GM23338 (cell line): ENCODE measurements around the gene TAS2R40. TPM values are rescaled to one million over a fixed set of nuclear protein-coding genes. Genes with fewer than 3 reads are reported as not detected.

Source experiments
- ATAC-seq: fragments of 200-7000 bp; cut with Tn5 transposase; 3 replicates; pipeline ENCODE4 v1.9.1; 2020
- DNase-seq: peaks from one replicate; pipeline ENCODE4 v3.0.0-alpha.2; 2015; ENCODE audit warnings: low spot score
- H2AFZ ChIP-seq: fragments of 200-600 bp; sonication (generic); 2 replicates; pipeline ENCODE4 v1.8.0; 2016; ENCODE audit warnings: antibody characterized with exemption, mild to moderate bottlenecking, moderate library complexity
- H3F3A ChIP-seq: fragments of 200-600 bp; sonication (generic); replicated peaks from 2 replicates; pipeline ENCODE4 v1.8.0; 2017; ENCODE audit warnings: antibody characterized with exemption, mixed run types, low read depth
- H3K27ac ChIP-seq: fragments of 200-600 bp; sonication (generic); 2 replicates; pipeline ENCODE4 v1.6.1; 2016; ENCODE audit warnings: low read depth
- H3K27me3 ChIP-seq: fragments of 200-600 bp; sonication (generic); 2 replicates; pipeline ENCODE4 v1.8.0; 2016; ENCODE audit warnings: mild to moderate bottlenecking, mixed run types, moderate library complexity; ENCODE audit not compliant: insufficient read depth
- H3K36me3 ChIP-seq: fragments of 200-600 bp; sonication (generic); 2 replicates; pipeline ENCODE4 v1.8.0; 2016; ENCODE audit warnings: mild to moderate bottlenecking; ENCODE audit not compliant: insufficient read depth
- H3K4me1 ChIP-seq: fragments of 200-600 bp; sonication (generic); 2 replicates; pipeline ENCODE4 v1.8.0; 2016; ENCODE audit warnings: mild to moderate bottlenecking, moderate library complexity; ENCODE audit not compliant: insufficient read depth
- H3K4me2 ChIP-seq: fragments of 200-600 bp; sonication (generic); 2 replicates; pipeline ENCODE4 v1.7.1; 2017; ENCODE audit warnings: mixed run types
- H3K4me3 ChIP-seq: fragments of 200-600 bp; sonication (generic); 2 replicates; pipeline ENCODE4 v1.6.1; 2016; ENCODE audit warnings: mixed run types
- H3K79me2 ChIP-seq: fragments of 200-600 bp; sonication (generic); replicated peaks from 2 replicates; pipeline ENCODE4 v1.8.0; 2017; ENCODE audit warnings: mild to moderate bottlenecking; ENCODE audit not compliant: insufficient read depth
- H3K9me2 ChIP-seq: fragments of 200-600 bp; sonication (generic); 2 replicates; pipeline ENCODE4 v1.8.0; 2017; ENCODE audit not compliant: insufficient read depth
- H4K20me1 ChIP-seq: fragments of 200-600 bp; sonication (generic); replicated peaks from 2 replicates; pipeline ENCODE4 v1.8.0; 2017; ENCODE audit warnings: mild to moderate bottlenecking; ENCODE audit not compliant: insufficient read depth
- H3K27ac Mint-ChIP-seq: 2 replicates; pipeline ENCODE4 v1.8.0; 2020; ENCODE audit warnings: inconsistent platforms, mild to moderate bottlenecking, moderate library complexity, mixed read lengths
- H3K27me3 Mint-ChIP-seq: 3 replicates; pipeline ENCODE4 v1.8.0; 2022; ENCODE audit warnings: low read depth, mild to moderate bottlenecking, moderate library complexity, mixed read lengths, inconsistent platforms; ENCODE audit not compliant: insufficient read depth, poor library complexity
- H3K36me3 Mint-ChIP-seq: 3 replicates; pipeline ENCODE4 v1.8.0; 2021; ENCODE audit warnings: low read depth, mild to moderate bottlenecking, inconsistent platforms, moderate library complexity, mixed read lengths
- H3K4me1 Mint-ChIP-seq: 3 replicates; pipeline ENCODE4 v1.8.0; 2020; ENCODE audit warnings: mild to moderate bottlenecking, inconsistent platforms, mixed read lengths
- H3K4me3 Mint-ChIP-seq: 3 replicates; pipeline ENCODE4 v1.8.0; 2021; ENCODE audit warnings: moderate library complexity, mild to moderate bottlenecking, inconsistent platforms, mixed read lengths
- H3K9me3 Mint-ChIP-seq: 3 replicates; pipeline ENCODE4 v1.8.0; 2020; ENCODE audit warnings: moderate library complexity, mild to moderate bottlenecking, inconsistent platforms, mixed read lengths
- CREB1 ChIP-seq: fragments of 250-450 bp; sonication (Bioruptor Pico); IDR thresholded peaks from 2 replicates; pipeline ENCODE4 v1.5.0; 2020; ENCODE audit warnings: low read depth, mild to moderate bottlenecking, moderate library complexity
- EZH2phosphoT487 ChIP-seq: fragments of 200-600 bp; sonication (generic); IDR thresholded peaks from one replicate; pipeline ENCODE4 v1.8.1; 2018; ENCODE audit warnings: antibody characterized with exemption; ENCODE audit not compliant: unreplicated experiment
- JUNB ChIP-seq: IDR thresholded peaks from one replicate; pipeline ENCODE4 v1.6.1; 2016; ENCODE audit warnings: antibody characterized with exemption; ENCODE audit not compliant: unreplicated experiment
- NANOG ChIP-seq: IDR thresholded peaks from 2 replicates; pipeline ENCODE4 v1.6.1; 2016; ENCODE audit warnings: antibody characterized with exemption, borderline replicate concordance
- POLR2AphosphoS5 ChIP-seq: IDR thresholded peaks from 2 replicates; pipeline ENCODE4 v1.6.1; 2016; ENCODE audit warnings: antibody characterized with exemption, low read depth
- REST ChIP-seq: IDR thresholded peaks from one replicate; pipeline ENCODE4 v1.6.1; 2018; ENCODE audit warnings: antibody characterized with exemption; ENCODE audit not compliant: unreplicated experiment
- STAT1 ChIP-seq: IDR thresholded peaks from one replicate; pipeline ENCODE4 v1.6.1; 2016; ENCODE audit warnings: antibody characterized with exemption; ENCODE audit not compliant: unreplicated experiment
- ZNF114 ChIP-seq: fragments of 250-450 bp; sonication (Bioruptor Pico); IDR thresholded peaks from 2 replicates; pipeline ENCODE4 v1.5.0; 2020; ENCODE audit warnings: mild to moderate bottlenecking, moderate library complexity
- ZNF331 ChIP-seq: fragments of 250-450 bp; sonication (Bioruptor Pico); IDR thresholded peaks from 2 replicates; pipeline ENCODE4 v1.5.0; 2020; ENCODE audit warnings: low read depth, mild to moderate bottlenecking, moderate library complexity
- ZNF462 ChIP-seq: fragments of 250-450 bp; sonication (Bioruptor Pico); IDR thresholded peaks from 2 replicates; pipeline ENCODE4 v1.5.0; 2020; ENCODE audit warnings: mild to moderate bottlenecking, moderate library complexity
- polyA plus RNA-seq: library from polyadenylated mRNA; unstranded; fragments of >200 nt; fragmentation: Nextera tagmentation; extraction: Ambion mirVana; gene quantifications from 2 replicates; pipeline ENCODE4 v1.2.1, GENCODE V29; 2016
- total RNA-seq: library from RNA; depleted of rRNA; stranded (reverse); fragments of >200 nt; shearing (Covaris generic); gene quantifications from 2 replicates; pipeline ENCODE4 v1.2.3, GENCODE V29; 2014

TAS2R40 gene
- total and polyA plus RNA-seq, 2 experiments from 2014 or later, result not detected

- Histone ChIP-seq H3K27me3 (no peaks in the 10 kb centered on the region), H3K27ac (no peak overlapping the region), H3K4me3 (no peak overlapping the region), H3K79me2 (no peaks in the 10 kb centered on the region), H3K36me3 (no peaks in the 10 kb centered on the region), H3K9me2 (no peaks in the 10 kb centered on the region), H2AFZ (no peak overlapping the region), H3K4me1 (no peaks in the 10 kb centered on the region), H4K20me1 (no peaks in the 10 kb centered on the region), H3F3A (no peaks in the 10 kb centered on the region), H3K4me2 (no peak overlapping the region)
- H3K4me1 Mint-ChIP-seq, result no peaks in the 10 kb centered on the region
- DNase-seq (no peak), ATAC-seq (no peak)
- TF ChIP-seq POLR2AphosphoS5, result no peak
- no peak for TF ChIP-seq ZNF331
- no peak for TF ChIP-seq NANOG
- TF ChIP-seq REST, result no peak
- TF ChIP-seq JUNB, result no peak
- TF ChIP-seq ZNF462, result no peak
- TF ChIP-seq STAT1, result no peak
- TF ChIP-seq EZH2phosphoT487, result no peak
- no peak for TF ChIP-seq CREB1 (CRISPR knock-in tag)
- TF ChIP-seq ZNF114 (CRISPR knock-in tag), result no peak
- no peaks in the 10 kb centered on the region for H3K9me3 Mint-ChIP-seq
- no peaks in the 10 kb centered on the region for H3K27me3 Mint-ChIP-seq
- H3K27ac Mint-ChIP-seq, result no peak overlapping the region
- no peak overlapping the region for H3K4me3 Mint-ChIP-seq
- H3K36me3 Mint-ChIP-seq, result no peaks in the 10 kb centered on the region
Observed at GRCh38 chr7:143250822-143251221, 29.0 kb downstream of the TAS2R40 start.
